Activated naive CD8-positive, alpha-beta T cell treated with anti-CD3 and anti-CD28 coated beads, Interleukin-2, amount 10 ng/mL, durations not matched to agents 7 days and 5 days (primary cell): ENCODE results near the gene SLC1A5. TPM values are rescaled to one million over a fixed set of nuclear protein-coding genes. Genes with fewer than 3 reads are reported as not detected.
A peak's percentile ranks its signal among the peaks of the same experiment; 100 is the strongest.
"Not testable (repeated sequence)": the region's sequence is repeated elsewhere in the genome, so short reads cannot be mapped to it uniquely, and the experiment has no call there.

Experiments used
- ATAC-seq: fragments of 150-1000 bp; cut with Tn5 transposase; one replicate; pipeline ENCODE4 v1.10.0; 2021; ENCODE audit warnings: low read depth, moderate library complexity
- POLR2A ChIA-PET: fragments of 350-600 bp; sonication (Branson Sonifier 250); formaldehyde crosslinking; loops from one replicate; lab custom pipeline; 2021; ENCODE audit warnings: antibody characterized with exemption; lab: Charles Lee
- DNase-seq: peaks from one replicate; pipeline ENCODE4 v3.0.0; 2021
- H3K27ac Mint-ChIP-seq: one replicate; pipeline ENCODE4 v1.8.0; 2022; ENCODE audit warnings: mild to moderate bottlenecking, mixed read lengths
- H3K27me3 Mint-ChIP-seq: one replicate; pipeline ENCODE4 v1.8.0; 2022; ENCODE audit warnings: mild to moderate bottlenecking, moderate library complexity, mixed read lengths
- H3K36me3 Mint-ChIP-seq: one replicate; pipeline ENCODE4 v1.8.0; 2021; ENCODE audit warnings: mild to moderate bottlenecking, mixed read lengths
- H3K4me1 Mint-ChIP-seq: one replicate; pipeline ENCODE4 v1.8.0; 2021; ENCODE audit warnings: mixed read lengths
- H3K4me3 Mint-ChIP-seq: one replicate; pipeline ENCODE4 v1.8.0; 2022; ENCODE audit warnings: mild to moderate bottlenecking, moderate library complexity, mixed read lengths
- H3K9me3 Mint-ChIP-seq: one replicate; pipeline ENCODE4 v1.8.0; 2021; ENCODE audit warnings: mixed read lengths
- total RNA-seq, 2 experiments: library from RNA; stranded (reverse); gene quantifications; one replicate each; pipeline ENCODE4 v1.2.3, GENCODE V29; 2021

SLC1A5 gene
- total RNA-seq, 2 experiments from 2014 or later = 121 to 127 TPM

DNA sequence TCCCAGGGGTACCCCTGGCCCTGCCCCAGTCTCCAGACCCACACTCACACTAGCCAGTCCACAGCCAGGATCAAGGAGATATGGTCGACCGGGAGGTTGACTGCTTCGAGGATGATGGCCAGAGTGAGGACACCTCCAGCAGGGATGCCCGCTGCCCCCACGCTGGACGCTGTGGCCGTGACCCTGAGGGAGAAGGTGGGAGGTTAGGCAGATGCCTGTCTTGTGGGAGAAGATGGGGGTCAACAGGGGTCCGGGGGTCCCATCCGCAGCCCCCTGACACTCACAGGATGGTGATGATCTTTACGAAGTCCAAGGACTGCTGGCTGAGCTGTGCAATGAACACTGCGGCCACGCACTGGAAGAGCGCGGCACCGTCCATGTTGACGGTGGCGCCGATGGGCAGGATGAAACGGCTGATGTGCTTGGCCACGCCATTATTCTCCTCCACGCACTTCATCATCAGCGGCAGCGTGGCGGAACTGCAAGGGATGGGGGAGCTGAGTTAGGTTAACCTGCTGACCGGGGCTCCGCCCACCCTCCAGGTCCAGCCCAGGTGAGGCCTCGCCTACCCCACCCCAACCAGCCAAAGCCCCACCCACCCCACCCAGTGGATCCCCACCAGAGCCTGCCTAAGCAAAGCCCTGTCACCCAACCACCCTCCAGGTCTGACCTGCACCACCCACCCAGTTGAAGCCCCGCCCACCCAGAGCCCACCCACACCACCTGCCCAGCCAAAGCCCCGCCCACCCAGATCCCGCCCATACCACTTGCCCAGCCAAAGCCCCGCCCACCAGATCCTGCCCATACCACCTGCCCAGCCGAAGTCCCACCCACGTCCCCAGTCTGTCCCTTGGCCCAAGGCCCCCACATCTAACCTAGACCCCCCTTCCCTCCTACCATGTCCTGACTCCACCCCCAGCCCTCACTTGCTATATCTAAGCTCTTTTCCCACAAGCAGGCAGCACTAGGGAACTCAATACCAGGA is 11.2 kb downstream of the SLC1A5 start:
- DNase-seq = no peak
- H3K27me3 Mint-ChIP-seq = no peaks in the 10 kb centered on the region
- POLR2A ChIA-PET = interaction anchor here (0.9 to 2.0 kb wide), 2 partner anchors 12 to 44 kb away, joined by 6 to 8 read pairs; partner anchors contain the start of gene SLC1A5
- H3K9me3 Mint-ChIP-seq = no peaks in the 10 kb centered on the region
- H3K4me3 Mint-ChIP-seq = no peak overlapping the region
- peaks cover 22% of the 10 kb centered on the region for H3K4me1 Mint-ChIP-seq
- H3K36me3 Mint-ChIP-seq = peaks cover 44% of the 10 kb centered on the region
- peak; percentile 12 for ATAC-seq
- peak overlapping the region; percentile 51 for H3K27ac Mint-ChIP-seq

GRCh38 chr19:46775642-46776258 is 12.6 kb downstream of the SLC1A5 start:
- Mint-ChIP-seq H3K9me3 (no peaks in the 10 kb centered on the region), H3K27me3 (no peaks in the 10 kb centered on the region), H3K27ac (no peak overlapping the region), H3K4me3 (no peak overlapping the region), H3K36me3 (peaks cover 39% of the 10 kb centered on the region), H3K4me1 (peaks cover 17% of the 10 kb centered on the region)
- POLR2A ChIA-PET = interaction anchor here (0.7 to 1.2 kb wide), 5 partner anchors 8 to 158 kb away, joined by 3 to 6 read pairs (median 4); partner anchors contain the start of gene SLC1A5
- no peak for DNase-seq
- ATAC-seq = no peak

DNA sequence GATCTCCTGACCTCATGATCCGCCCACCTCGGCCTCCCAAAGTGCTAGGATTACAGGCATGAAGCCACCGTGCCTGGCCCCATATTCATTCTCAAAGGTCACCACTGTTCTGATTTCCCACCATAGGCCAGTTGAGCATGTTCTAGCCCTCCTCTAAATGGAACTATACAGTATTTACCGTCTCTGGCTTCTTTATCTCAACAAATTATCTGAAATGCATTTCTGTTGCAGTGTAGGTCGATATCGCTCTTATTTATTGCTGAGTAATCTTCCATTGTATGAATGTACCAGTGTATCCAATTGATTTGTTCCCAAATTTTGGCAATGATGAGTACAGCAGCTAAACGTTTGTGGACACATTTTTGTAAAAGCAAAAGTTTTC is 15.4 kb downstream of the SLC1A5 start:
- Mint-ChIP-seq H3K27me3 (no peaks in the 10 kb centered on the region), H3K36me3 (peaks cover 32% of the 10 kb centered on the region), H3K9me3 (no peaks in the 10 kb centered on the region), H3K4me3 (no peak overlapping the region), H3K27ac (no peak overlapping the region), H3K4me1 (peaks cover 6% of the 10 kb centered on the region)
- ATAC-seq = no peak
- POLR2A ChIA-PET = interaction anchor here (1.4 to 1.9 kb wide), 3 partner anchors 12 to 68 kb away, joined by 4 to 12 read pairs (median 7); no protein-coding TSS in a partner anchor
- no peak for DNase-seq

GRCh38 chr19:46772170-46773017 is 16.0 kb downstream of the SLC1A5 start:
- no peaks in the 10 kb centered on the region for H3K9me3 Mint-ChIP-seq
- DNase-seq (no peak), ATAC-seq (no peak)
- no peaks in the 10 kb centered on the region for H3K27me3 Mint-ChIP-seq
- POLR2A ChIA-PET = interaction anchor here (1.4 to 1.9 kb wide), 3 partner anchors 12 to 68 kb away, joined by 4 to 12 read pairs (median 7); no protein-coding TSS in a partner anchor
- no peak overlapping the region for H3K4me3 Mint-ChIP-seq
- H3K27ac Mint-ChIP-seq = no peak overlapping the region
- peaks cover 2% of the 10 kb centered on the region for H3K4me1 Mint-ChIP-seq
- H3K36me3 Mint-ChIP-seq = peaks cover 27% of the 10 kb centered on the region

GRCh38 chr19:46768746-46769145 is 19.6 kb downstream of the SLC1A5 start:
- H3K9me3 Mint-ChIP-seq, H3K4me1 Mint-ChIP-seq, H3K27me3 Mint-ChIP-seq, H3K36me3 Mint-ChIP-seq, DNase-seq, H3K27ac Mint-ChIP-seq, H3K4me3 Mint-ChIP-seq, ATAC-seq: not testable (repeated sequence)
- POLR2A ChIA-PET = interaction anchor here (1.1 kb wide), 1 partner anchor 69 kb away, joined by 3 read pairs; no protein-coding TSS in a partner anchor

GRCh38 chr19:46766569-46767317 is 21.7 kb downstream of the SLC1A5 start:
- peak; percentile 57 for DNase-seq
- no peak overlapping the region for H3K4me3 Mint-ChIP-seq
- H3K36me3 Mint-ChIP-seq = no peaks in the 10 kb centered on the region
- no peaks in the 10 kb centered on the region for H3K9me3 Mint-ChIP-seq
- no peaks in the 10 kb centered on the region for H3K27me3 Mint-ChIP-seq
- POLR2A ChIA-PET = interaction anchor here (0.6 to 1.8 kb wide), 6 partner anchors 9 to 445 kb away, joined by 3 to 7 read pairs (median 4); no protein-coding TSS in a partner anchor
- peaks cover 5% of the 10 kb centered on the region for H3K4me1 Mint-ChIP-seq
- ATAC-seq = peak; percentile 75
- H3K27ac Mint-ChIP-seq = no peak overlapping the region

DNA sequence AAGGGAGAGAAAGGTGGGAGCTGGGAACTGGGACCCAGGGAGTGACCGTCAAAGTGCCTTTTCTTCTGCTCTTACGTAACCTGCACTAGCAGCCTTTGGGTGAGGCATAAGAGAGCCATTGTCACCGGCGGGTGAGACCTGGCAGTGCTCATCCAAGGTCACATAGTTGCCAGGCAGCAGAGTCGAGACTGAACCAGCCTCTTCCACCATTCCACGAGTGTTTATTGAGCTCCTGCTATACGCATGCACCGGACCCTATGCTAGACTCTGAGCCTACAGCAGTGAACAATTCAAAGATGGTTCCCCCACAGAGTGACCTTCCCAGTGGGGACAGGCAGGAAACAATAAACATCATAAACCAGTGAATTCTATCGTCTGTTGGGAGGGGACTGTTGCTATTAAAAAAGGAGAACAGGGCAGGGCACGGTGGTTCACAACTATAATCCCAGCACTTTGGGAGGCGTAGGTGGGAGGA is 23.5 kb downstream of the SLC1A5 start:
- Mint-ChIP-seq H3K4me1 (peaks cover 5% of the 10 kb centered on the region), H3K27me3 (no peaks in the 10 kb centered on the region), H3K4me3 (no peak overlapping the region), H3K27ac (no peak overlapping the region), H3K36me3 (no peaks in the 10 kb centered on the region), H3K9me3 (no peaks in the 10 kb centered on the region)
- POLR2A ChIA-PET = interaction anchor here (0.5 kb wide), 1 partner anchor 1553 kb away, joined by 3 read pairs; no protein-coding TSS in a partner anchor
- ATAC-seq = no peak
- DNase-seq = no peak

DNA sequence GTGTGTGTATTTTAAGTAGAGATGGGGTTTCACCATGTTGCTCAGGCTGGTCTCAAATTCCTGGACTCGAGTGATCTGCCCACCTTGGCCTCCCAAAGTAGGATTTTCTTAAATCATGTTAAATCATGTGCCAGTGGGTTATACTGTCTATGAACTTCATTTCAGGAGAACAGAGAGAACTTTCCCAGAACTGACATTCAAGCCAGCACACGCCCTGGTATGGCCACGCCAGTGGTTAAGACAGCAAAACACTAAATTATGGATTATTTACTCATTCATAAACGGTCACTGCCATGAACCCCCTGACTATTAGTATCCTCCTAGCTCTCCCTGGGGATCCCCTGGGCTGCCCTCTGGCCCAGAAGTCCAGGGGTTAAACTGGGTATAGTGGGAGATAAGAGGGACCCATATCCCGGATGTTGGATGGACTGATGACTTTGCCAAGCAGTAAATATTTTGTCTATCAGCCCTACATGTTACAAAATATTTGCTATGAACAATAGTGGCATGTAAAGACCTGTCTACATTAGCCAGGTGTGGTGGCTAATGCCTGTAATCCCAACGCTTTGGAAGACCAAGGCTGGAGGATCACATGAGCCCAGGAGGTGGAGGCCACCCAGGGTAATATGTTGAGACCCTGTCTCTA is 26.0 kb downstream of the SLC1A5 start:
- H3K36me3 Mint-ChIP-seq = no peaks in the 10 kb centered on the region
- no peak for ATAC-seq

GRCh38 chr19:46761418-46761831 is 27.0 kb downstream of the SLC1A5 start:
- ATAC-seq (no peak), DNase-seq (no peak)
- Mint-ChIP-seq H3K36me3 (peaks cover 2% of the 10 kb centered on the region), H3K4me3 (no peak overlapping the region), H3K27me3 (no peaks in the 10 kb centered on the region), H3K4me1 (peaks cover 6% of the 10 kb centered on the region), H3K9me3 (no peaks in the 10 kb centered on the region), H3K27ac (no peak overlapping the region)
- POLR2A ChIA-PET = no interaction called here

More for the DNA sequence above, 26.0 kb downstream of the SLC1A5 start:
- POLR2A ChIA-PET = no interaction called here
- no peaks in the 10 kb centered on the region for H3K9me3 Mint-ChIP-seq
- no peaks in the 10 kb centered on the region for H3K27me3 Mint-ChIP-seq
- no peak overlapping the region for H3K4me3 Mint-ChIP-seq
- H3K27ac Mint-ChIP-seq = no peak overlapping the region
- peaks cover 8% of the 10 kb centered on the region for H3K4me1 Mint-ChIP-seq
- DNase-seq = no peak

DNA sequence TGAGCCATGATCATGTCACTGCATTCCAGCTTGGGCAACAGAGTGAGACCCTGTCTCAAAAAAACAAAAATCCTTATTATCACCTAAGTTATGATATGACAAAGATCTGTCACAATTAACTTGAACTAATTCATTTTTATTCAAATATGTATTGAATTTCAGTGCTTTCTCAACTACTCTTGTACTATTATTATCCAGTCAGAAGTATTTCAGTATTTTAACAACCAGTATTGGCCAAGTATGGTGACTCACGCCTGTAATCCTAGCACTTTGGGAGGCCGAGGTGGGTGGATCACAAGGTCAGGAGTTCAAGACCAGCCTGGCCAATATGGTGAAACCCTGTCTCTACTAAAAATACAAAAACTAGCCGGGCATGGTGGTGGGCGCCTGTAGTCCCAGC is 27.5 kb downstream of the SLC1A5 start:
- POLR2A ChIA-PET, ATAC-seq, H3K27ac Mint-ChIP-seq, DNase-seq, H3K36me3 Mint-ChIP-seq, H3K9me3 Mint-ChIP-seq, H3K27me3 Mint-ChIP-seq, H3K4me1 Mint-ChIP-seq, H3K4me3 Mint-ChIP-seq: not testable (repeated sequence)

- no peak for DNase-seq
- H3K36me3 Mint-ChIP-seq = peaks cover 2% of the 10 kb centered on the region
- POLR2A ChIA-PET = no interaction called here
- no peak for ATAC-seq
- H3K9me3 Mint-ChIP-seq = no peaks in the 10 kb centered on the region
- peaks cover 6% of the 10 kb centered on the region for H3K4me1 Mint-ChIP-seq
- H3K27me3 Mint-ChIP-seq = no peaks in the 10 kb centered on the region
- no peak overlapping the region for H3K27ac Mint-ChIP-seq
- H3K4me3 Mint-ChIP-seq = no peak overlapping the region
These were observed 28.0 kb downstream of the SLC1A5 start for GRCh38 chr19:46760363-46760762.
